ENCODE results near the gene MAG.
"Not testable (repeated sequence)": the region's sequence is repeated elsewhere in the genome, so short reads cannot be mapped to it uniquely, and the experiment has no call there.

The MAG gene

DNA sequence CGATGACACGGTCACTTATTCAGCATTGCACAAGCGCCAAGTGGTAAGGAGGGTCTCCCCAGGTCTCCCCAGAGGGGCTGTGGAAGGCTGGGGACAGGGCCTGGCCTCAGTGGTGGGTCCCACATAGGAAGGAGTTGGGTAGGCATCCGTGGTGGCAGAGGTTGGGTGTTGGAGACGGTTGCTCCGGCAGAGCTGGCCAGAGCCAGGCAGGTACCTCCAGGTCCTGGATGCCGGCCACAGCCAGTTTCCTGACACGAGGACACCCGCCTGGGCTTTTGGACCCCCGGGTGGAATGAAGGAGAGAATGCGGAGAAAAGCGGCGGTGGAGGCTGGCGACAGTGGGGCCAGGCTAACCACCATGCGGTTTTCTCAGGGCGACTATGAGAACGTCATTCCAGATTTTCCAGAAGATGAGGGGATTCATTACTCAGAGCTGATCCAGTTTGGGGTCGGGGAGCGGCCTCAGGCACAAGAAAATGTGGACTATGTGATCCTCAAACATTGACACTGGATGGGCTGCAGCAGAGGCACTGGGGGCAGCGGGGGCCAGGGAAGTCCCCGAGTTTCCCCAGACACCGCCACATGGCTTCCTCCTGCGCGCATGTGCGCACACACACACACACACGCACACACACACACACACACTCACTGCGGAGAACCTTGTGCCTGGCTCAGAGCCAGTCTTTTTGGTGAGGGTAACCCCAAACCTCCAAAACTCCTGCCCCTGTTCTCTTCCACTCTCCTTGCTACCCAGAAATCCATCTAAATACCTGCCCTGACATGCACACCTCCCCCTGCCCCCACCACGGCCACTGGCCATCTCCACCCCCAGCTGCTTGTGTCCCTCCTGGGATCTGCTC is 54.5 kb downstream of the MAG start:
- no peak for DNase-seq

DNA sequence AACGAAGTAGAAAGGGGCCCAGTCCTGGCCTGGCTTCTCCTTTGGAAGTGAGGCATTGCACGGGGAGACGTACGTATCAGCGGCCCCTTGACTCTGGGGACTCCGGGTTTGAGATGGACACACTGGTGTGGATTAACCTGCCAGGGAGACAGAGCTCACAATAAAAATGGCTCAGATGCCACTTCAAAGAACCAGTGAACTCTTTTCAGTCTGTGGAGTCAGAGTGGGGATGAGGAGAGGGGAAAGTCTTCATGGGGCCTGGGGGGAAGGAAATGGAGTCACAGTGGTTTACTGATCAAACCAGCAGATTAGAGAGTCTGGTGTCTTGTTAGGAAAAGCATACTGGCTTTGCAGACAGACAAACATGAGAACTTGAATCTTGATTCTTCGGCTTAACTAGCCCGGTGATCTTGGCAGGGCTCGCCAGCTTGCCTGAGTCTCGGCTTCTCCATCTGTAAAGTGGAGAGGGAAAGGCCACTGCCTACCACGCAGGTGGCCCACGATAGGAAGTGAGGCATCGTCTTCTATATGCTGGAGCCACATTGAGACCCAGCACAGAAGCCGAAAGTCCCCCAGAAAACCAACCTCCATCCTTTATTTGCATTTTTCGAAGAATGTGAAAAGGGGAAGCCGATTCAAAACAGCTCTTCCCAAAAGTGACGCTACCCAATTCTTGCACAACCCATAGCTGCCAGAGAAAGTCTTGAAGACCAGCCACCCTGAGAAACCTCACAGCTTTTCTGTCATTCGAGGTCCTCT is 55.4 kb downstream of the MAG start, which contains the start of gene FFAR1:
Gene FFAR1, plus strand, starts transcription at position 732 of the 759 bp plus-strand sequence. CDS start 3,650 bp downstream, outside the sequence.
- no peak for DNase-seq

DNA sequence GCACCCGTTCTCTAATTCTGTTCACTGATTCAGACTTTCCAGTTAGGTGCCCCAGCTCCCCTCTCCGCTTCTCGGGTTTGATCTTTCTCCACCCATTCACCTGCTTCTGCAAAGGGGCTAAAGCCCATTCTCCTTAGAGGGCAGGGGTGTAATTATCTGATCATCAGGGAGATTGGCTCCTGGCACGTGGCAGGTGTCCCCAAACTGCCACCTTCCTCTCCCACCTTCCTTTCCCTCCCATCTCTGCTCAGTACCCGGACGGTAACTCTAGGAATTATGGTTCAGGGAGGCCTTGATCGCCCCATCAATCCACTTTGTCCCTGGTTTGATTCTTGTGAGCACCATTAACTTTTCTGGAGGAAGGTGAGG is 56.0 kb downstream of the MAG start:
- DNase-seq: no peak

DNA sequence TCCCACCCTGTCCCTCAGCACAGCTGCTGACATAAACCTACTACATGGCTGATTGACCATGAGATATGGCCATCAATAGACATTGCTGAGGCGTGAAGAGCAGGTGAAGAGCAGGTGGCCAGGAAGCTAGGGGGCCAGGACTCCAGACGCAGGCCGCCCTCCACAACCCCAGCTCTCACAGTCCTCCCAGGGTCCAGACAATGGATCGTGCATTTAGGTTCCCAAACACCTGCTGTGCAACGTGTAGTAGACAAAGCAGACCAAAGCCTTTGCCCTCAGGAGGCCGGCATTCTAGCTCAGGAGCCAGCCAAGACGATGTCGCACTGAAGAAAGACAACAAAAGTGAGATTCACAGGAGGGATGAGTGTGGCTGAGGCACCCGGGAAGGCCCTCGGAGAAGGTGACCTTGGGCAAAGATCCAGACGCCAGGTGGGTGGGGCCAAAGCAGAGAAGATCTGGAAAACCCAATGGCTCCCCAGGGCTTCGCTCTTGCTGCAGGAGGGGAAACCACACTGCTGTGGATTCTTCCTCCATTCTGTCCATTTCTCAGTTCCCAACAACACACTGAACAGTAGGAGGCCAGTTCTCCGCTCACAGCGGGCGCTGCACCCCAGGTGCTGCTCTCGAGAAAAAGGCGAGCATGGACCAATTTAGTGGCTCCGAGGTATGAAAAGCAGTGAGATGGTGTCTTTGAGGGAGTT is 57.1 kb downstream of the MAG start:
- no peak for DNase-seq

DNA sequence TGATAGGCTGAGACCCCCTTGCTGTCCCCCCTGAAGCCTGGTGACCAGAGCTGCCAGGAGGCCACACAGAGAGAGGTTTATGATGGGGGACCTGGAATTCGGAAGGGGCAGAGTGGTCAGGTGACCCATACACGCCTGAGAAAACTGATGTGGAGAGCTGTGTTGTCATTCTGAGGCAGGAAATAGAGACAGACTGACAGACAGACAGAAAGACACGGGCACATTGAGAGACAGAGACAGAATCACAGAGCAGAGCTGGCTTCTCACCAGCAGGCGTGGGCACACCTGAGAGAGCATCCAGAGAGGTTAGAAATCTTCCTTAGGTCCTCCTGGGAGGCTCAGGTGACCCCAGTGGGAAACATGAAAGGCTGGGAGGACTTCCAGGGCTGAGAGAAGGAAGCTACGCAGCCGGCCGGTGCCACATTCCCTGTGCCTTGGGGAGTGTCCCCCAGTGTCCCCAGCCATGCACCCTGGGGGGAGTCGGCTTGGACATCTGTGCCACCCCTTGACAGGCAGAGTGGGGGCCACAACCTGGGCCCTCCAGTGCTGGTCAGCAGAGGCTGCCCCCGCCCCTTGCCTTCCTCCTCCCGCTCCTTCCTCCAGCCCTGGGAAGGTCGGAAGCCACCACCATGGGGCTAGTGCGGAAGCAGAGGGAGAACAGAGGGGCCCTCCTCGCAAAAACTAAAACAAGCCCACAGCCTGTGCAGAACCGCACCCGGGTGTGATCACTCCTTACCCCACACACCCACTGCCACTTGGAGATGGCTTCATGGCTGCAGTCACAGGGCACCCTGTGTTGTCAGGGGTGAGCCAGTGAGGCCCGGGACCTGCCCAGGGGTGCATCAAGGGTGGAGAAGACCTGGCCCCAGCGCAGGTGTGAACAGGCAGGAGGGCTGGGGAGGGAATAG is 57.9 kb downstream of the MAG start:
- no peak for DNase-seq

DNA sequence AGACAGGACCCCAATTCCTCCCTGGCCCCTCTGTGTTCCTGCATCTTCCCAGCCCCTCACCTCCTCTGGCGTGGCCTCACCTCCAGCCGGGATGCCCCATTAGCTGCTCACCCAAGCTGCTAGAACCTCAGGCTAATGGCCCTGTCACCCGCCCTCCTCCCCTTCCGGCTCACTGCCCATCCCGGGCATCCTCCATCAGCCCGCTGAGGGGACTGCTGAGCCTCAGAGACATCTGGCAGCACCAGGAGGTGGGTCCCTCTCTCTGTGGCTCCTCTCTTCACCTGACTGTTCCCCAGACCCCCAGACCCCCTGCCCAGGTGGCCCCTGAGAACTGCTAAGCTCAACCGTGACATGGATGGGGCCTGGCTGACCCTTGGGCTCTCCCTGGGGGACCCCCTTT is 58.6 kb downstream of the MAG start:
- no peak for DNase-seq

DNA sequence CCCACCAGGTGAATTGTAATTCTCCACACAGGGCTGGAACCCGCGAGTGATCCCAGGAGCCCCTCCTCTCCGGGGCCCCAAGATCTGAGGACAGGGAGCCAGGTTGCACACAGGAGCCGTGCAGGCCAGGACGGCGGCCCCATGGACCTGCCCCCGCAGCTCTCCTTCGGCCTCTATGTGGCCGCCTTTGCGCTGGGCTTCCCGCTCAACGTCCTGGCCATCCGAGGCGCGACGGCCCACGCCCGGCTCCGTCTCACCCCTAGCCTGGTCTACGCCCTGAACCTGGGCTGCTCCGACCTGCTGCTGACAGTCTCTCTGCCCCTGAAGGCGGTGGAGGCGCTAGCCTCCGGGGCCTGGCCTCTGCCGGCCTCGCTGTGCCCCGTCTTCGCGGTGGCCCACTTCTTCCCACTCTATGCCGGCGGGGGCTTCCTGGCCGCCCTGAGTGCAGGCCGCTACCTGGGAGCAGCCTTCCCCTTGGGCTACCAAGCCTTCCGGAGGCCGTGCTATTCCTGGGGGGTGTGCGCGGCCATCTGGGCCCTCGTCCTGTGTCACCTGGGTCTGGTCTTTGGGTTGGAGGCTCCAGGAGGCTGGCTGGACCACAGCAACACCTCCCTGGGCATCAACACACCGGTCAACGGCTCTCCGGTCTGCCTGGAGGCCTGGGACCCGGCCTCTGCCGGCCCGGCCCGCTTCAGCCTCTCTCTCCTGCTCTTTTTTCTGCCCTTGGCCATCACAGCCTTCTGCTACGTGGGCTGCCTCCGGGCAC is 59.6 kb downstream of the MAG start:
- DNase-seq: no peak

DNA sequence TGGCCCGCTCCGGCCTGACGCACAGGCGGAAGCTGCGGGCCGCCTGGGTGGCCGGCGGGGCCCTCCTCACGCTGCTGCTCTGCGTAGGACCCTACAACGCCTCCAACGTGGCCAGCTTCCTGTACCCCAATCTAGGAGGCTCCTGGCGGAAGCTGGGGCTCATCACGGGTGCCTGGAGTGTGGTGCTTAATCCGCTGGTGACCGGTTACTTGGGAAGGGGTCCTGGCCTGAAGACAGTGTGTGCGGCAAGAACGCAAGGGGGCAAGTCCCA is 60.2 kb downstream of the MAG start:
- no peak for DNase-seq

DNA sequence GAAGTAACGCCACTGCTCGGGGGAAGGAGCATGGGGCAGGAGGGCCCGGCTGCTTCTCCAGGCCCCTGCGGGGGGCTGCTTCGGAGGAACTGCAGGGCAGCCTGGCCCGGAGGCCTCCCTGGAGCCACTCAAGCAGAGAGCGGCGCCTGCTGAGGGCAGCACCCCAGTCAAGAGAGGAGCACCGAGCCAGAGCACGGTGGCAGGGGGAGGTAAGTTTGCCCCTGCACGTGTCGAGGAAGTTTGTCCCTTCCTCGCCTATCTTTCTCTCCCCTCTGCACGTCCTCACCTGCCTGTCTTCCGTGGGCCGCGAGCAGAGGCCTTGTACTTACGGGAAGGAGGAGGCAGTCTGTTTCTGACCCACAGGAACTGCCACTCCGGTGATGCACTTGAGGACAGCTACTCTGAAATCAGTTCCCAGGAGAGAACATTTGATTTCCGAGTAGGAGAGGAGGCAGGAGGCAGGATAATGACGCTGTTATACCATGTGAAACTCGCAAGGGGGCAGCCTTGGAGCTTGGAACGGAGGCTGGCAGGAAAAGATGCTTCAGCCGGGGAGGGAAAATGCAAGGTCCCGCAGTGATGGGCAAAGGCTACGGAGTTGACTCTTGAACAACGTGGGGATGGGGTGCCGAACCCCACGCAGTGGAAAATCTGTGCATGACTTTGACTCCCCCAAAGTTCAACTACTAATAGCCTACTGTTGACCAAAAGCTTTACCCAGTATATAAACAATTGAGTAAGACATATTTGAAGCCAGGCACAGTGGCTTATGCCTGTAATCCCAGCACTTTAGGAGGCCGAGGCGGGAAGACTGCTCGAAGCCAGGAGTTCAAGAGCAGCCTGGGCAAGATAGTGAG is 60.7 kb downstream of the MAG start:
- DNase-seq: peak; percentile 82

DNA sequence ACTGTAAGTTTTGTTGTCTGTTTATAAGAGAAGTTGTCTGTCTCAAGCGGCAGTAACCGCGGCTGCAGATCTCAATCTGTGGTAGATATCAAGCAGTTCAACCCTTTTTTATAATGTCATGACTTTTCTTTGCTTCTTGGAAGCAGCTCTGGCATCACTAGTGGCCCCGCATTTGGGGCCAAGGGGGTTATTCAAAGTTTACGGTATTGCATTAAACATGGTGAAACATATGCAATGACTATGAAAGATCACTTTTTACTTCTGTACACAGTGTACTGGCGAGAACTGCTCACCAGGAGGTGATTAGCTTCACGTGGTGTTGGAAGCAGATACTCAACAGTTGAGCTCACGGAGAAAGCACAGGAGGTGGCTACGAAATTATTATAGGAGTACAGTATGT is 61.7 kb downstream of the MAG start:
- DNase-seq: no peak

DNA sequence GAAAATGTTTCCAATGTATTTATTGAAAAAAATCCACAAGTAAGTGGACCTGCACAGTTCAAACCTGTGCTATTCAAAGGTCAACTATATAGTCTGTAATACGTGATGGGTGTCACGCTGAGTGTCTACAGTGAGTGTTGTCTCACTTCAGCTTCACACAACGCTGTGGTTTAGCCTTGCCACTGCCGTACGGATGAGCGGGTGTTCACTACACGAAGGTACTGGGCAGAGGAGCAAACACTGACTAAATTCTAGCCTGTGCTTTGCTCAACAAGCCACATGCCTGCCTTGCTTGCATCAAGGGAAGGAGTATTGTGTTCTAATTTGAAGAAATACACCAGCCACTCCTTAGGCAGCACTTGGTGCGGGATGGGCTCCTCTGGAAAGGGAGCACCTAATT is 62.9 kb downstream of the MAG start:
- no peak for DNase-seq

DNA sequence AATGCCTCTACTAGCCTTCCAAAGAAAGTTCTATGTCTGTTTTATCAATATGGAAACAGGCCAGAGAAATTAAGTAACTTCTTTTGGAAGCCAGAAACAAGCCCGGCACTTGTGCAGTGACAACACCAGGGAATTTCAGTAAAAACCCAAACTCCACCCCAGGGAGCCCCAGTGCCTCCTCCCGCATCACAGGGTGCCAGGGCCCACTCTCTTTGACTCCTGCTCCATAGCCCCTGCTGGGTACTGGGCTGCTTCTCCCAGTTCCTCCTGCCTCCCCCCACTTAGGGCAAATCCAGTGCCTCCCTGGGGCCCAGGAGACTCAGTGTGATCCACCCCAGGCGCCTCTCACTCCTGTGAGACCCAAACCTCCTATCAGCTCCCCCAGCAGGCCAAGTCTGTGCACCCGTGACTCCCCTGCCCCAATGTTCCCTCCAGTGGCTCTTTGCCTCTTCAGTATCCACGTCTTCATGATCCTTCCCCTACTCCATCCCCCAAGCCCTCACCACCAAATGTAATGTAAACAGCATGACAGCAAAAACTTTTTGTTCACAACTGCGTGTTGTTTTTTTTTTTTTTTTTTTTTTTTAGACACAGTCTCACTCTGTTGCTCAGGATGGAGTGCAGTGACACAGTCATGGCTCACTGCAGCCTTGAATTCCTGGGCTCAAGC is 64.0 kb downstream of the MAG start:
- DNase-seq: no peak

DNA sequence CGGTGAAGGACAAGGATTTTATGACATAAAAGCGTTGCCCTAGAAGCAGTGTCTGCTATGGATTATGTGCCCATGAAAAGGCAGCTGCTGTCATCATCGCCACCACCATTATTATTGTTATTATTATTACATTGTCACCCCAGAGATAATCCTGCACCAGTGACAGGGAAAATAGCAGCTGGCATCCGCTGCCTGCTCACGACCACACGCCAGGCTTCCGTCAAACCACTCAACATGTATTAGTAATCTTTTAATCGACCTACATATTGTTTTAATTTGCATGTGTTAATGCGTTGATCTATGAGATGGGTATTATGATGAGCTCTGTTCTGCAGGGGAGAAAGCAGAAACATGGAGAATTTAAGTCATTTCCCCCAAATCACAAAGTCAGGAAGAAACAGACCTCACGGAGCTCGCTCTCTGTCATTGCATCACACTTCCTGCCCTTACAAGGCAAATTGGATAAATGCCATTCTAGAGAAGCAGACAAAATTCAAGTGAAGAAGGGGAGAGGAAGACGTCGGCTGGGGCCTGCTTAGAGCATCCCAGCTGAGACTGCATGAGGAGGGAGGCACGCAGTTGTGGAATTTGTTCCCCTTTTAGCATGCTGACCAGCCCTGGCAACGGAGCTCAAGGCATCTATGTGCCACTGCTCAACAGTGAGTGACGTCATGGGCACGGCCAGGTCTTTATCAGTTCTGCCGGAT is 66.1 kb downstream of the MAG start, which contains the start of gene FFAR3:
Gene FFAR3, plus strand, starts transcription at position 594 of the 707 bp plus-strand sequence. CDS start 431 bp downstream, outside the sequence.
- peak; percentile 48 for DNase-seq

DNA sequence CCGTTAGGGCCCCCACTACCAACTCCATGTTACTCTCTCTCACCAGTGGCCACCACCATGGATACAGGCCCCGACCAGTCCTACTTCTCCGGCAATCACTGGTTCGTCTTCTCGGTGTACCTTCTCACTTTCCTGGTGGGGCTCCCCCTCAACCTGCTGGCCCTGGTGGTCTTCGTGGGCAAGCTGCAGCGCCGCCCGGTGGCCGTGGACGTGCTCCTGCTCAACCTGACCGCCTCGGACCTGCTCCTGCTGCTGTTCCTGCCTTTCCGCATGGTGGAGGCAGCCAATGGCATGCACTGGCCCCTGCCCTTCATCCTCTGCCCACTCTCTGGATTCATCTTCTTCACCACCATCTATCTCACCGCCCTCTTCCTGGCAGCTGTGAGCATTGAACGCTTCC is 66.9 kb downstream of the MAG start:
- DNase-seq: not testable (repeated sequence)

DNA sequence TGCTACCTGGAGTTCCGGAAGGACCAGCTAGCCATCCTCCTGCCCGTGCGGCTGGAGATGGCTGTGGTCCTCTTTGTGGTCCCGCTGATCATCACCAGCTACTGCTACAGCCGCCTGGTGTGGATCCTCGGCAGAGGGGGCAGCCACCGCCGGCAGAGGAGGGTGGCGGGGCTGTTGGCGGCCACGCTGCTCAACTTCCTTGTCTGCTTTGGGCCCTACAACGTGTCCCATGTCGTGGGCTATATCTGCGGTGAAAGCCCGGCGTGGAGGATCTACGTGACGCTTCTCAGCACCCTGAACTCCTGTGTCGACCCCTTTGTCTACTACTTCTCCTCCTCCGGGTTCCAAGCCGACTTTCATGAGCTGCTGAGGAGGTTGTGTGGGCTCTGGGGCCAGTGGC is 67.4 kb downstream of the MAG start:
- DNase-seq: not testable (repeated sequence)

DNA sequence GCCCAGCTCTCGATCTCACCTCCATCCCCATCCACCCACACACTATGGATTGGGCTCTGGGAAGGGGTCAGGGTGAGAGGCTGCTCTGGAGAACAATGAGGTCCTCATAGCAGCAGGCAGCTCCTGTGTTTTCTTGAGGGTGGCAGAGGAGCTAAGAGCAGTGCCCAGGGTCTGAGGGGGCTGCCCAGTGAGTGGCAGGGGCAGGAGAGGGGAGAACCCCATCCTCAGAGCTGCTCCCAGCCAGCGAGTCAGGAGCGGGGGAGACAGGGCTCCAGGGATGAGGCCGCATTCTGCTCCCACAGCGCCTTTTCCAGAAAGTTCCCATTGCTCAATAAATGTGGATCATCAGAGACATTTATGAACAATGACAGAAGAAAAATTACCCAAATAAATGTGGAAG is 68.1 kb downstream of the MAG start:
- not testable (repeated sequence) for DNase-seq

DNA sequence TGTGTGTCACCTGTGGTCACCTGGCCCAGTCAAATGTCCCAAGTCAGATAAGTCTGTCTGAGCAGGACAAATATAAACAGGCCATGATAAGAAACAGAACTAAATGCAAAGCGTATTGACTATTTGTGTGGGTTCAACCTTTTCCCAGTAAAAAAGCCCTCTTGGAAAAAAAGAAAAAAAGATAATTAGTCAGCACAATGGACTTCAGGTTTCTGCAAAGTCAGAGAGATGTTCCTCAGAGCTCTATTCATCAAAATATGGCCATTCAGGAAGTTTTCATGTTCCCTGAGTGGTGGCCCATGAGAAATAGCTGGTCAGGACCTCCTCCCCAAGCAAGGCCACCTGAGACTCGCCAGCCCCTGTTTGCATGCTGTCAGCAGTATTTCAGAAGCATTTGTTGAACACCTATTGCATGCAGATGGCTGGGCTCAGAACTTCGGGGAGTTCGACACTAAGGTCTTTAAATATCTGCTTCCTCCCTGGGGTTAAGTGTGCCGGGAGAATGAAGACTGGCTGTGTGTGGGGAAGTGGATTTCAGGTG is 69.0 kb downstream of the MAG start:
- DNase-seq: no peak

DNA sequence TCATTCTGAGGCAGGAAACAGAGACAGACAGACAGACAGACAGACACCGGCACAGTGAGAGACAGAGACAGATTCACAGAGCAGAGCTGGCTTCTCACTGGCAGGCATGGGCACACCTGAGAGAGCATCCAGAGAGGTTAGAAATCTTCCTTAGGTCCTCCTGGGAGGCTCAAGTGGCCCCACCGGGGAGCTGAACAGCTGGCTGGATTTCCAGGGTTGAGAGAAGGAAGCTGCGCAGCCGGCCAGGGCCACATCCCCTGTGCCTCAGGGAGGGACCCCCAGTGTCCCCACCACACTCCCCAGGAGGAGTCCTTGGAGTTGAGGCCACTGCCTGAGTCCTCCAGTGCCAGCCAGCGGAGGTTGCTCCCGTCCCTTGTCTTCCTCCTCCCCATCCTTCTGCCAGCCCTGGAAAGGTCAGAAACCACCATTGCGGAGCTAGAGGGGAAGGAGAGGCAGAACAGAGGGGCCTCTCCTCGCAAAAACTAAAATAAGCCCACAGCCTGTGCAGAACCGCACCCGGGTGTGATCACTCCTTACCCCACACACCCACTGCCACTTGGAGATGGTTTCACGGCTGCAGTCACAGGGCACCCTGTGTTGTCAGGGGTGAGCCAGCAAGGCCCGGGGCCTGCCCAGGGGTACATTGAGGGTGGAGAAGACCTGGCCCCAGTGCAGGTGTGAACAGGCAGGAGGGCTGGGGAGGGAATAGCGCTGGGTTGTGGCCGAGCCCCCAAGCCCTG is 70.5 kb downstream of the MAG start:
- DNase-seq: no peak

Data from fibroblast of skin of back (primary cell).